ENCODE results near the gene RPTOR.

GRCh38 chr17:80603396-80603795 lies 58.8 kb downstream of the RPTOR start:
- TF ChIP-seq CTCF (IDR thresholded peaks at IDR 0.05): no peak
- no peak for TF ChIP-seq POLR2A (IDR thresholded peaks at IDR 0.05)

Measured in upper lobe of left lung (tissue), 4 donors.